Peyer's patch (tissue), 4 donors: ENCODE measurements around the gene NLRP6. TPM values are rescaled to one million over a fixed set of nuclear protein-coding genes. Genes with fewer than 3 reads are reported as not detected.

Source experiments
- DNase-seq, 3 donors: peaks; one replicate each; pipeline ENCODE4 v3.0.0-alpha.2; 2017 to 2019
- H3K27ac ChIP-seq, 4 donors: fragments of 200-600 bp; sonication (generic); one replicate each; pipeline ENCODE4 v1.5.1; 2016 to 2019
- H3K27me3 ChIP-seq, 2 donors: fragments of 200-600 bp; sonication (generic); one replicate each; pipeline ENCODE4 v1.5.1; 2019
- H3K36me3 ChIP-seq, 3 donors: fragments of 200-600 bp; sonication (generic); one replicate each; pipeline ENCODE4 v1.5.1; 2016 to 2019
- H3K4me1 ChIP-seq, 4 donors: fragments of 200-600 bp; sonication (generic); one replicate each; pipeline ENCODE4 v1.5.1; 2016 to 2019
- H3K4me3 ChIP-seq, 4 donors: fragments of 200-600 bp; sonication (generic); 1 replicate in 3 of 4; 2 replicates in 1 of 4; pipeline ENCODE4 v1.5.1; 2016 to 2019; ENCODE audit warnings: mild to moderate bottlenecking in 1 of 4
- H3K9me3 ChIP-seq, 4 donors: fragments of 200-600 bp; sonication (generic); one replicate each; pipeline ENCODE4 v1.5.1; 2016 to 2019; ENCODE audit warnings: mild to moderate bottlenecking in 1 of 4
- POLR2A ChIP-seq, 2 donors: fragments of 450-650 bp; IDR thresholded peaks; one replicate each; pipeline ENCODE4 v1.5.1; 2017; ENCODE audit warnings: antibody characterized with exemption in 2 of 2, mild to moderate bottlenecking in 2 of 2, moderate library complexity in 2 of 2
- total RNA-seq, 4 donors: library from RNA; depleted of rRNA; stranded (reverse); fragments of >200 nt; gene quantifications; one replicate each; pipeline ENCODE4 v1.1.0, GENCODE V29; 2016
- TF ChIP-seq, protein P1 (sequence below), 6 experiments: fragments of 450-650 bp in 4 of 6; fragments of 200-600 bp in 2 of 6; sonication (generic) in 1 of 6; IDR thresholded peaks; one replicate each; pipeline ENCODE4 v1.5.1; 2017 to 2019; ENCODE audit warnings: antibody characterized with exemption in 6 of 6, mild to moderate bottlenecking in 3 of 6, moderate library complexity in 1 of 6

NLRP6 gene
- total RNA-seq, 4 donors from 2014 or later = 109 to 687 (median 492) TPM

DNA sequence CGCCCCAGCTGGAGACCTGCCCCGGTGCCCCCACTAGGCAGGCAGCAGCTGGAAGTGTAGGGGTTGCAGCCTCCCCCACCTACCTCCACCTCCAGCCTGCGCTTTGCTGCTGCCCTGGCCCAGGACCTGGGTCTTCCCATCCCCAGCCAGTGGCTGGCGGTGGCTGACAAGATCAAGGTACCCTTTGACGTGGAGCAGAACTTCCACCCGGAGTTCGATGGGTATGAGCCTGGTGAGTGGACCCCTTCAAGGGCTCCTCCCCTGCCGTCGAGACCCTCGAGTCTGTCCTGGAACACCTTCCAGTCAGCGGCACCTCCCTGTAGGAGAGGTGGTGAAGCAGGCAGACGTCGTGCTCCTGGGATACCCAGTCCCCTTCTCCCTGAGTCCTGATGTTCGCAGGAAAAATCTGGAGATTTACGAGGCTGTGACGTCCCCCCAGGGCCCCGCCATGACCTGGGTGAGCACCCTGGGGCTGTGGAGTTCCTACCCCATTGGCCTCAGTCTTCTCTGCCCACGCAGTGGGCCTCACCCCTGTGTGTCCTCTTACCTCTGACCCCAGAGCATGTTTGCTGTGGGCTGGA lies 15.2 kb downstream of the NLRP6 start:
- no peak overlapping the region for H3K27ac ChIP-seq
- TF ChIP-seq POLR2A (IDR thresholded peaks at IDR 0.05) = no peak
- TF ChIP-seq, protein P1, sequence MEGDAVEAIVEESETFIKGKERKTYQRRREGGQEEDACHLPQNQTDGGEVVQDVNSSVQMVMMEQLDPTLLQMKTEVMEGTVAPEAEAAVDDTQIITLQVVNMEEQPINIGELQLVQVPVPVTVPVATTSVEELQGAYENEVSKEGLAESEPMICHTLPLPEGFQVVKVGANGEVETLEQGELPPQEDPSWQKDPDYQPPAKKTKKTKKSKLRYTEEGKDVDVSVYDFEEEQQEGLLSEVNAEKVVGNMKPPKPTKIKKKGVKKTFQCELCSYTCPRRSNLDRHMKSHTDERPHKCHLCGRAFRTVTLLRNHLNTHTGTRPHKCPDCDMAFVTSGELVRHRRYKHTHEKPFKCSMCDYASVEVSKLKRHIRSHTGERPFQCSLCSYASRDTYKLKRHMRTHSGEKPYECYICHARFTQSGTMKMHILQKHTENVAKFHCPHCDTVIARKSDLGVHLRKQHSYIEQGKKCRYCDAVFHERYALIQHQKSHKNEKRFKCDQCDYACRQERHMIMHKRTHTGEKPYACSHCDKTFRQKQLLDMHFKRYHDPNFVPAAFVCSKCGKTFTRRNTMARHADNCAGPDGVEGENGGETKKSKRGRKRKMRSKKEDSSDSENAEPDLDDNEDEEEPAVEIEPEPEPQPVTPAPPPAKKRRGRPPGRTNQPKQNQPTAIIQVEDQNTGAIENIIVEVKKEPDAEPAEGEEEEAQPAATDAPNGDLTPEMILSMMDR (IDR thresholded peaks at IDR 0.05) = no peak
- H3K27me3 ChIP-seq = no peaks in the 10 kb centered on the region
- peaks cover 0 to 31% (median 8%) of the 10 kb centered on the region in 4 donors for H3K4me1 ChIP-seq
- H3K9me3 ChIP-seq = no peaks in the 10 kb centered on the region
- DNase-seq = no peak
- peaks cover 0 to 21% (median 0%) of the 10 kb centered on the region in 3 donors for H3K36me3 ChIP-seq
- H3K4me3 ChIP-seq = no peak overlapping the region

DNA sequence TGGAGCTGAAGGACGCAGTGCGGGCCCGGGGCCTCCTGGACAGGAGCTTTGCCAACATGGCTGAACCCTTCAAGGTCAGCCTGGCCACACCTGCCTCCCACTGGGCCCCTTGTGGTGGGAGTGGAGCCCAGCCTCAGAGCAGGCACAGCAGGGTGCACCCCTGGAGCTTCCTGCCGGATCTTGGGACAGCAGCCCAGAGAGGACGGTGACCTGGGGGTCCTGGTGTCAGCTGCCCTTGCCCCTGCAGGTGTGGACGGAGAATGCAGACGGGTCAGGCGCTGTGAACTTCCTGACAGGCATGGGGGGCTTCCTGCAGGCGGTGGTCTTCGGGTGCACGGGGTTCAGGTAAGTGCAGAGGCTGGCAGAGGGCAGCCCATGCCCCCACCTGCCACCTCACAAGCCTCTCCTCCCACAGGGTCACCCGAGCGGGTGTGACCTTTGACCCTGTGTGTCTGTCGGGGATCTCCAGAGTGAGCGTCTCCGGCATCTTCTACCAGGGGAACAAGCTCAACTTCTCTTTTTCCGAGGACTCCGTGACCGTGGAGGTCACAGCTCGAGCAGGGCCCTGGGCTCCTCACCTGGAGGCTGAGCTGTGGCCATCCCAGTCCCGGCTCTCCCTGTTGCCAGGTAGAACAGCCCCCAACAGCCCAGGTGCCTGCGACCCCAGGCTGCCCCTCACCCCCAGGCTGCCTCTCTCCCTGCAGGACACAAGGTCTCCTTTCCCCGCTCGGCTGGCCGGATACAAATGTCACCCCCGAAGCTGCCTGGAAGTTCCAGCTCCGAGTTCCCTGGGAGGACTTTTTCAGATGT lies 15.8 kb downstream of the NLRP6 start:
- H3K27ac ChIP-seq = no peak overlapping the region
- H3K4me3 ChIP-seq = no peak overlapping the region
- peaks cover 0 to 21% (median 0%) of the 10 kb centered on the region in 3 donors for H3K36me3 ChIP-seq
- TF ChIP-seq, protein P1 (IDR thresholded peaks at IDR 0.05) = no peak
- TF ChIP-seq POLR2A (IDR thresholded peaks at IDR 0.05) = no peak
- peaks cover 0 to 34% (median 8%) of the 10 kb centered on the region in 4 donors for H3K4me1 ChIP-seq
- DNase-seq = peak in 1 of 3 donors; percentile 46
- no peaks in the 10 kb centered on the region for H3K9me3 ChIP-seq
- no peaks in the 10 kb centered on the region for H3K27me3 ChIP-seq

DNA sequence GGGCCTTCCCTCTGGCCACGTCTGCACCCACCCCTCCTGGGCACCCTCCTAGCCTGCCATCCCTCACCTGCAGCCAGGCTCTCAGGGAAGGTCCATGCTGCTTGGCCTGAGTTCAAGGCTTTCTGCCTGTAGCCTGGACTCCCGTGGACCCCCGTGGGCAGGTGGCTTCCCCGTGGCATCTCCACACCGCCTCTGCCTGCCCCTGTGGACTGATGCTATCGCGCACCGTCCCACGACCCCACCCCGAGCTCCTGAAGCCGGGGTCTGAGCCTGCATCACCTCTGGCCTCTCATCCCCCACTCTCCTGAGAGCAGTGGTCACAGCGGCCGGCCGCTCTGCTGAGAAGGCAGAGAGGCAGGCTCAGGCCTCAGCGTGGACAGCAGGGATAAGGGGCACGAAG lies 16.6 kb downstream of the NLRP6 start:
- Histone ChIP-seq H3K9me3 (no peaks in the 10 kb centered on the region), H3K27ac (no peak overlapping the region), H3K4me1 (peaks cover 0 to 28% (median 7%) of the 10 kb centered on the region in 4 donors), H3K27me3 (peaks cover 0 to 7% of the 10 kb centered on the region in 2 donors), H3K4me3 (no peak overlapping the region), H3K36me3 (peaks cover 0 to 21% (median 0%) of the 10 kb centered on the region in 3 donors)
- peak in 1 of 3 donors; percentile 46 for DNase-seq
- no peak for TF ChIP-seq POLR2A (IDR thresholded peaks at IDR 0.05)
- TF ChIP-seq, protein P1 (IDR thresholded peaks at IDR 0.05) = no peak

DNA sequence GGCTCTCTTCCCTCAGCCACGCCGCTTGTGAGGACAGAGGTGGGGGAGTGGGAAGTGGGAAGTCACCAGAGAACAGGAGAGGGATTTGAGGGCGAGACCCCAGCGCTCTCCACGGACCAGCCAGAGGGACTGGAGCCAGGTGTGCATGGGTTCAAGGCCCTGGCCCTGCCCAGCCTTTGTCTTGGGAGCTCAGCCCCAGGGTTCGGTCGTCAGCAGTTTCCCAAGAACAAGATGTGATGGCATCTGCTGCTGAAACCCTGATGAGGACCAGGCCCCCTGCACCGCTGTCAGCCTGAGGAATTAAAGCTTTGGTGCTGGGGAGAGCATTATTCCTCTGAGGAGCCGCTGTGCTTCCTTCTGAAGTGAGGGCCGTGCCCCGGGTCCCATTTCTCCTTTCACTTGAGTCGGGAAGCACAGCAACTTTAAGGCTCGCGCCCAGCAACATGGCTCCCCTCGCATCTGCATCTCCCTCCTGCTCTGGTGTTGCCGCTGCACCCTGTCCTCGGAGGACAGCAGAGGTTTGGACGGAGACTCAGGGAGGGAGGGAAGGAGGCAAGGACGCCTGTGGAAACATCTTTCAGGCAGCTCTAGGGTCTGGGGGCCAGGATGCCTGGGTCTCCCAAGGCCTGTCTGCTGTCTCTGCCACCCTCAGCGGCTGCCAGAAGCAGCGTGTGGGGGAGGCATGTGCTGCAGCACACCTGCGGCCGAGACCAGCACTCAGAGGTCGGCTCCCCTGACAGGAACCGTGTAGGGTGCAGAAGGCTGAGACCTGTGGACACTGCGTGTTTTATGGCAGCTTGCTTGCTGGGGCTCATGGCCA lies 17.4 kb downstream of the NLRP6 start:
- Histone ChIP-seq H3K27ac (no peak overlapping the region), H3K4me3 (no peak overlapping the region), H3K27me3 (peaks cover 0 to 9% of the 10 kb centered on the region in 2 donors), H3K4me1 (peaks cover 0 to 28% (median 5%) of the 10 kb centered on the region in 4 donors), H3K36me3 (peaks cover 0 to 21% (median 0%) of the 10 kb centered on the region in 3 donors), H3K9me3 (no peaks in the 10 kb centered on the region)
- TF ChIP-seq POLR2A (IDR thresholded peaks at IDR 0.05) = no peak
- TF ChIP-seq, protein P1 (IDR thresholded peaks at IDR 0.05) = no peak
- peak in 1 of 3 donors; percentile 45 for DNase-seq
